Stimulated activated naive CD8-positive, alpha-beta T cell treated with anti-CD3 and anti-CD28 coated beads, Interleukin-15, Interleukin-2, amounts not matched to agents 100 ng/mL and 50 ng/mL, for 24 hours (primary cell): ENCODE measurements around the gene DBF4B.

Experiments used
- H3K27ac Mint-ChIP-seq: one replicate; pipeline ENCODE4 v1.8.0; 2021; ENCODE audit warnings: mild to moderate bottlenecking, mixed read lengths
- H3K27me3 Mint-ChIP-seq: one replicate; pipeline ENCODE4 v1.8.0; 2021; ENCODE audit warnings: mixed read lengths
- H3K36me3 Mint-ChIP-seq: one replicate; pipeline ENCODE4 v1.8.0; 2021; ENCODE audit warnings: low read depth, mixed read lengths
- H3K4me1 Mint-ChIP-seq: one replicate; pipeline ENCODE4 v1.8.0; 2021; ENCODE audit warnings: low read depth, mixed read lengths
- H3K4me3 Mint-ChIP-seq: one replicate; pipeline ENCODE4 v1.8.0; 2021; ENCODE audit warnings: mild to moderate bottlenecking, mixed read lengths
- H3K9me3 Mint-ChIP-seq: one replicate; pipeline ENCODE4 v1.8.0; 2021; ENCODE audit warnings: mixed read lengths

DBF4B gene

GRCh38 chr17:44761932-44762810 lies 53.7 kb downstream of the DBF4B start:
- peaks cover 25% of the 10 kb centered on the region for H3K27me3 Mint-ChIP-seq
- H3K36me3 Mint-ChIP-seq: no peaks in the 10 kb centered on the region
- H3K27ac Mint-ChIP-seq: no peak overlapping the region

GRCh38 chr17:44763170-44763569 lies 54.7 kb downstream of the DBF4B start:
- Mint-ChIP-seq H3K4me3 (no peak overlapping the region), H3K9me3 (no peaks in the 10 kb centered on the region), H3K27me3 (peaks cover 16% of the 10 kb centered on the region), H3K4me1 (no peaks in the 10 kb centered on the region), H3K27ac (no peak overlapping the region), H3K36me3 (no peaks in the 10 kb centered on the region)

More at GRCh38 chr17:44761932-44762810, 53.7 kb downstream of the DBF4B start:
- H3K4me1 Mint-ChIP-seq: no peaks in the 10 kb centered on the region
- H3K9me3 Mint-ChIP-seq: no peaks in the 10 kb centered on the region
- H3K4me3 Mint-ChIP-seq: no peak overlapping the region

- no peaks in the 10 kb centered on the region for H3K36me3 Mint-ChIP-seq
- H3K4me1 Mint-ChIP-seq: no peaks in the 10 kb centered on the region
- H3K4me3 Mint-ChIP-seq: no peak overlapping the region
- peaks cover 11% of the 10 kb centered on the region for H3K27me3 Mint-ChIP-seq
- no peaks in the 10 kb centered on the region for H3K9me3 Mint-ChIP-seq
- no peak overlapping the region for H3K27ac Mint-ChIP-seq
Measured at GRCh38 chr17:44765965-44766364, 57.5 kb downstream of the DBF4B start.

- H3K4me3 Mint-ChIP-seq: no peak overlapping the region
- H3K9me3 Mint-ChIP-seq: no peaks in the 10 kb centered on the region
- no peak overlapping the region for H3K27ac Mint-ChIP-seq
- no peaks in the 10 kb centered on the region for H3K4me1 Mint-ChIP-seq
- no peaks in the 10 kb centered on the region for H3K36me3 Mint-ChIP-seq
- H3K27me3 Mint-ChIP-seq: peaks cover 6% of the 10 kb centered on the region
Measured at GRCh38 chr17:44766409-44767038, 58.1 kb downstream of the DBF4B start.

- no peak overlapping the region for H3K27ac Mint-ChIP-seq
- no peaks in the 10 kb centered on the region for H3K36me3 Mint-ChIP-seq
- peaks cover 5% of the 10 kb centered on the region for H3K27me3 Mint-ChIP-seq
- H3K9me3 Mint-ChIP-seq: no peaks in the 10 kb centered on the region
- H3K4me1 Mint-ChIP-seq: no peaks in the 10 kb centered on the region
- no peak overlapping the region for H3K4me3 Mint-ChIP-seq
Measured at GRCh38 chr17:44767493-44767892, 59.0 kb downstream of the DBF4B start.

- no peaks in the 10 kb centered on the region for H3K9me3 Mint-ChIP-seq
- H3K27me3 Mint-ChIP-seq: peaks cover 3% of the 10 kb centered on the region
- no peak overlapping the region for H3K4me3 Mint-ChIP-seq
- no peak overlapping the region for H3K27ac Mint-ChIP-seq
- no peaks in the 10 kb centered on the region for H3K4me1 Mint-ChIP-seq
- H3K36me3 Mint-ChIP-seq: no peaks in the 10 kb centered on the region
Measured at GRCh38 chr17:44768505-44769142, 60.2 kb downstream of the DBF4B start.

- Mint-ChIP-seq H3K4me1 (no peaks in the 10 kb centered on the region), H3K27ac (no peak overlapping the region), H3K27me3 (peaks cover 3% of the 10 kb centered on the region), H3K4me3 (no peak overlapping the region), H3K36me3 (no peaks in the 10 kb centered on the region), H3K9me3 (no peaks in the 10 kb centered on the region)
Measured at GRCh38 chr17:44769230-44769629, 60.8 kb downstream of the DBF4B start.

- Mint-ChIP-seq H3K27ac (no peak overlapping the region), H3K36me3 (no peaks in the 10 kb centered on the region), H3K9me3 (no peaks in the 10 kb centered on the region), H3K4me1 (peaks cover under 1% of the 10 kb centered on the region), H3K27me3 (peaks cover 3% of the 10 kb centered on the region), H3K4me3 (no peak overlapping the region)
Measured at GRCh38 chr17:44769647-44770084, 61.2 kb downstream of the DBF4B start.

- Mint-ChIP-seq H3K36me3 (no peaks in the 10 kb centered on the region), H3K27me3 (peaks cover 3% of the 10 kb centered on the region), H3K9me3 (no peaks in the 10 kb centered on the region), H3K4me3 (no peak overlapping the region), H3K27ac (no peak overlapping the region), H3K4me1 (peaks cover 4% of the 10 kb centered on the region)
Measured at GRCh38 chr17:44770166-44770925, 61.9 kb downstream of the DBF4B start.

GRCh38 chr17:44772308-44773045 lies 64.0 kb downstream of the DBF4B start:
- H3K27ac Mint-ChIP-seq: no peak overlapping the region
- H3K36me3 Mint-ChIP-seq: no peaks in the 10 kb centered on the region
- H3K4me1 Mint-ChIP-seq: peaks cover 8% of the 10 kb centered on the region
- no peak overlapping the region for H3K4me3 Mint-ChIP-seq
- peaks cover 3% of the 10 kb centered on the region for H3K27me3 Mint-ChIP-seq
- no peaks in the 10 kb centered on the region for H3K9me3 Mint-ChIP-seq

GRCh38 chr17:44773140-44773539 lies 64.7 kb downstream of the DBF4B start:
- Mint-ChIP-seq H3K4me3 (no peak overlapping the region), H3K27ac (no peak overlapping the region), H3K36me3 (no peaks in the 10 kb centered on the region), H3K9me3 (no peaks in the 10 kb centered on the region), H3K27me3 (peaks cover 3% of the 10 kb centered on the region), H3K4me1 (peaks cover 8% of the 10 kb centered on the region)

GRCh38 chr17:44774271-44775135 lies 66.0 kb downstream of the DBF4B start:
- no peaks in the 10 kb centered on the region for H3K9me3 Mint-ChIP-seq
- H3K4me3 Mint-ChIP-seq: peak overlapping the region; percentile 81
- no peaks in the 10 kb centered on the region for H3K36me3 Mint-ChIP-seq
- H3K4me1 Mint-ChIP-seq: peaks cover 8% of the 10 kb centered on the region
- no peak overlapping the region for H3K27ac Mint-ChIP-seq
- H3K27me3 Mint-ChIP-seq: no peaks in the 10 kb centered on the region

GRCh38 chr17:44775136-44775837 lies 66.8 kb downstream of the DBF4B start:
- Mint-ChIP-seq H3K36me3 (no peaks in the 10 kb centered on the region), H3K9me3 (no peaks in the 10 kb centered on the region), H3K27ac (no peak overlapping the region), H3K4me3 (peak overlapping the region; percentile 81), H3K27me3 (no peaks in the 10 kb centered on the region), H3K4me1 (peaks cover 8% of the 10 kb centered on the region)
